ENCODE data around the gene CNP.
"Not testable (repeated sequence)": the region's sequence is repeated elsewhere in the genome, so short reads cannot be mapped to it uniquely, and the experiment has no call there.

CNP gene

DNA sequence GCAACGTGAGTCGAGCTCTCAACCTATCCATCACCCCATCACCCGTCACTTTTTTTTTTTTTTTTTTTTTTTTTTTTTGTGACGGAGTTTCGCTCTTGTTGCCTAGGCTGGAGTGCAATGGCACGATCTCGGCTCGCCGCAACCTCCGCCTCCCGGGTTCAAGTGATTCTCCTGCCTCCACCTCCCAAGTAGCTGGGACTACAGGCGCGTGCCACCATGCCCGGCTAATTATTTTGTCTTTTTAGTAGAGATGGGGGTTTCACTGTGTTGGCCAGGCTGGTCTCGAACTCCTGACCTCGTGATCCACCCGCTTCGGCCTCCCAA lies 35.8 kb upstream of the CNP start:
- H3K36me3 ChIP-seq (ENCODE audit: control insufficient read depth, insufficient read depth, low read length); H3K9ac ChIP-seq (ENCODE audit: low read length); H3K4me1 ChIP-seq (ENCODE audit: control insufficient read depth, insufficient read depth, low read length); H3K27ac ChIP-seq (ENCODE audit: low read depth, low read length); H3K27me3 ChIP-seq (ENCODE audit: control insufficient read depth, insufficient read depth, low read length): not testable (repeated sequence)
- H3K4me3 ChIP-seq (ENCODE audit: low read length) = peak overlapping the region; percentile 66

DNA sequence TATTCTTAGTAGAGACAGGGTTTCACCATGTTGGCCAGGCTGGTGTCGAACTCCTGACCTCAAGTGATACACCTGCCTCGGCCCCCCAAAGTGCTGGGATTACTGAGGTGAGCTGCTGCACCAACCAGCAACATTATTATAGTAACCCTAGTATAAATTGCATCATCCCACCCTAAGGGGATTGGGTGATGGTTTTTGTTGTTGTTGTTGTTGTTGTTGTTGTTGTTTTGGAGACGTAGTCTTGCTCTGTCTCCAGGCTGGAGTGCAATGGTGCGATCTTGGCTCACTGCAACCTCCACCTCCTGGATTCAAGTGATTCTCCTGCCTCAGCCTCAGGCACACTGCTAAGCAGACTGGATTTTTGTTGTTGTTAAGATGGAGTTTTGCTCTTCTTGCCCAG lies 34.9 kb upstream of the CNP start:
- not testable (repeated sequence) for H3K27me3 ChIP-seq (ENCODE audit: control insufficient read depth, insufficient read depth, low read length)

DNA sequence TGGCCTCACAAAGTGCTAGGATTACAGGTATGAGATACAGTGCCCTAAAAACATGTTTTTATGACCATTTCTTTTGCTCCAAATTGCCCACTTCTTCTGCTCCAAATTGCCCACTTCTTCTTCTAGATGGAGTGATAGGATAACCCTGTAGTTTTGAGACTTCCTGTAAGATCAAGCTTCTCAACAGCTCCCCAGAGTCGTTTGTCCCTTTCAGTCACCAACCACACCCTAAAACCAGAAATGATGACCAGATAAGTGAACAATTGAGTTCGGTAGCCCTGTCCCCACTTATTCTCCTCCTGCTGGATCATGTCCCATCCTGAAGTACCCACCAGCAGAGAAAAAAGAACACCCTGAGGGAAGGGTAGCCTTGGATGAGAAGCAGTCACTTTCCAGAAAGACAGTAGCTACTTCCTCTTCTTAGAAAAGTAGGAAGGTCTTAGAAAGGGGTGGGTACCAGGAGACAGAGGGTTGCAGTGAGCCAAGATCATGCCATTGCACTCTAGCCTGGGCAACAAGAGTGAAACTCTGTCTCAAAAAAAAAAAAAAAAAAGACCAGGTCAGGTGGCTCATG lies 33.7 kb upstream of the CNP start:
- no peak overlapping the region for H3K4me3 ChIP-seq (ENCODE audit: low read length)
- H3K27me3 ChIP-seq (ENCODE audit: control insufficient read depth, insufficient read depth, low read length) = no peaks in the 10 kb centered on the region
- peaks cover 3% of the 10 kb centered on the region for H3K36me3 ChIP-seq (ENCODE audit: control insufficient read depth, insufficient read depth, low read length)
- peaks cover 5% of the 10 kb centered on the region for H3K4me1 ChIP-seq (ENCODE audit: control insufficient read depth, insufficient read depth, low read length)
- no peak overlapping the region for H3K9ac ChIP-seq (ENCODE audit: low read length)
- no peak overlapping the region for H3K27ac ChIP-seq (ENCODE audit: low read depth, low read length)

More for the DNA sequence above, 34.9 kb upstream of the CNP start:
- not testable (repeated sequence) for H3K4me1 ChIP-seq (ENCODE audit: control insufficient read depth, insufficient read depth, low read length); H3K27ac ChIP-seq (ENCODE audit: low read depth, low read length); H3K9ac ChIP-seq (ENCODE audit: low read length); H3K4me3 ChIP-seq (ENCODE audit: low read length); H3K36me3 ChIP-seq (ENCODE audit: control insufficient read depth, insufficient read depth, low read length)

DNA sequence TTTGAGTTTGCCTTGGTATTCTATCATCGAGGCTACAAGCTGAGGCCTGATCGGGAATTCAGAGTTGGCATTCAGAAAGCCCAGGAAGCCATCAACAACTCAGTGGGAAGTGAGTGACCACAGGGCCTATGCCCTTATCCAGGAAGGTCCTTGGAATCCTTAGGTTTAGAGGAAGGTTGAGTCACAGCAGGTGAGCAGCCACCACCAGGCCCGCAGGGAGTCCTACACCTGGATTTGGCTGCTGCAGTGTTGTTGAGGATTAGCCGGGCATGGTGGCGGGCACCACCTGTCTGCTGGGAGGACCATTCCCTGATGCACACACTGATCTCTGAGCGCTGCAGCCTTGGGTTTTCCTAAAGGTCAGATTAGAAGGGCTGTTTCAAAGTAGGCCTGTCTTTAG lies 31.0 kb upstream of the CNP start:
- H3K4me3 ChIP-seq (ENCODE audit: low read length) = no peak overlapping the region
- no peaks in the 10 kb centered on the region for H3K27me3 ChIP-seq (ENCODE audit: control insufficient read depth, insufficient read depth, low read length)
- H3K9ac ChIP-seq (ENCODE audit: low read length) = no peak overlapping the region
- no peaks in the 10 kb centered on the region for H3K4me1 ChIP-seq (ENCODE audit: control insufficient read depth, insufficient read depth, low read length)
- no peak overlapping the region for H3K27ac ChIP-seq (ENCODE audit: low read depth, low read length)
- H3K36me3 ChIP-seq (ENCODE audit: control insufficient read depth, insufficient read depth, low read length) = peaks cover 3% of the 10 kb centered on the region

- Histone ChIP-seq H3K4me3 (ENCODE audit: low read length) (no peak overlapping the region), H3K4me1 (ENCODE audit: control insufficient read depth, insufficient read depth, low read length) (no peaks in the 10 kb centered on the region), H3K27ac (ENCODE audit: low read depth, low read length) (no peak overlapping the region), H3K36me3 (ENCODE audit: control insufficient read depth, insufficient read depth, low read length) (peaks cover 3% of the 10 kb centered on the region), H3K9ac (ENCODE audit: low read length) (no peak overlapping the region), H3K27me3 (ENCODE audit: control insufficient read depth, insufficient read depth, low read length) (no peaks in the 10 kb centered on the region)
Measured at GRCh38 chr17:41937970-41938954, 28.3 kb upstream of the CNP start.

DNA sequence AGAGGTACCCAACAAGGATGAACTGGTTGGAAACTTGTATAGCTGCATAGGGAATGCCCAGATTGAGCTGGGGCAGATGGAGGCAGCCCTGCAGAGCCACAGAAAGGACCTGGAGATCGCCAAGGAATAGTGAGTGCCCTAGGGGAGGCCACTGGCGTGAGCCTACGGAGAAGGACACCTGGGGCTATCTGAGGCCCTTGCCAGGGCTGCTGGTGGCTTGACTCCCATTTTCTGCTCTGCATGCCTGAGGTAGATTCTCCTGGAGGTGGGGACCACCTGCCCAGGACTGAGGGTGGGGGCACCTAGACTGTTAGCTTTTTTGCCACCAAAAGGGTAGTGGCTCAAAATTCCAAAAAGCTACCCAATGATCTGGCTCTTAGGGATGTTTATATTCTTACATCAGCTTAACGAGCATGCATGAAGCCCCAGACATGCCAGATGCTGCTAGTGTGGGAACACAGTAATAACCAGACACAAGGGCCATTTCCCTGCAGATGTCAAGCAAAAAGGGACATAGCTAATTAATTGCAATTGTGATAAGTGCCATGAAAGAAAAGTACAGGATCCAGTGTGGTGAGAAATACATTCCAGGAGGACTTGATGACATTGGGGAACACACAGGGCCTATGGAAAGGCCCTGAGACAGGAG lies 27.4 kb upstream of the CNP start:
- H3K9ac ChIP-seq (ENCODE audit: low read length) = no peak overlapping the region
- no peaks in the 10 kb centered on the region for H3K27me3 ChIP-seq (ENCODE audit: control insufficient read depth, insufficient read depth, low read length)
- no peak overlapping the region for H3K27ac ChIP-seq (ENCODE audit: low read depth, low read length)
- H3K4me3 ChIP-seq (ENCODE audit: low read length) = no peak overlapping the region
- peaks cover 3% of the 10 kb centered on the region for H3K36me3 ChIP-seq (ENCODE audit: control insufficient read depth, insufficient read depth, low read length)
- no peaks in the 10 kb centered on the region for H3K4me1 ChIP-seq (ENCODE audit: control insufficient read depth, insufficient read depth, low read length)

DNA sequence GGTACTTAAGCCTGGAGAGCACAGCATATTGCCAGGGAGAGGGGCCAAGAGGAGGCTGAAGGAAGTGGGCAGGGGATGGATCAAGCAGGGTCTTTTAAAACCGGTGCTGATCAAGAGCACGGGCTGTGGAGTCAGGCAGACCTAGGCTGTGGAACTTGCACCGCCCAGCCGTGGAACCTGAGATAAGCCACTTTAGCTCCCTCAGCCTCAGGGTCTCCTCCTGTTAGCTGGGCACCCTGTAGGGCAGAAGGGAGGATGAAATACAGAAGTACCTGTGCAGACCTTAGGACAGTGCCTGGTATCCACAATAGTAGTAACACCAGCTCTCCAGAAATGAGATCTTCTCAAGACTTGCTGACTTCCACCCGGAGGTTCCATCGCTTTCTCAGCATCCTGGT lies 26.9 kb upstream of the CNP start:
- peaks cover 3% of the 10 kb centered on the region for H3K36me3 ChIP-seq (ENCODE audit: control insufficient read depth, insufficient read depth, low read length)
- H3K27me3 ChIP-seq (ENCODE audit: control insufficient read depth, insufficient read depth, low read length) = no peaks in the 10 kb centered on the region
- no peak overlapping the region for H3K4me3 ChIP-seq (ENCODE audit: low read length)
- H3K4me1 ChIP-seq (ENCODE audit: control insufficient read depth, insufficient read depth, low read length) = no peaks in the 10 kb centered on the region
- H3K9ac ChIP-seq (ENCODE audit: low read length) = no peak overlapping the region
- H3K27ac ChIP-seq (ENCODE audit: low read depth, low read length) = no peak overlapping the region

DNA sequence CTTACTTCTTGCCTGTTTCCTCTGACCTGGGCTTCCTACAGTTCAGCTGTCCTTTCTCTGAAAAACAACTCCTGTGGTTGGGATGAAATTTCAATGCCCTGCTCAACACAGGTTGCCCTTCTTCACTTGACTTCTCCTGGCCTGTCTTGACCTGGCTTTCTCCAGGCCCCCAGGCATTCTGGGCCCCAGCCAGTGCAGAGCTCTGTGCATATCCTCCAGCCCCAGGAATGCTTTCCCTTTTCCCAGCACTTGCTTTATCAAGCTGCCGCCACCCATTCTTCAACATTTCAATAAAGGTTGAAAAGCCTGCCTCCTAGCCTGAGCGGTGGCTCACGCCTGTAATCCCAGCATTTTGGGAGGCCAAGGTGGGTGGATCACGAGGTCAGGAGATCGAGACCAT lies 25.4 kb upstream of the CNP start:
- no peak overlapping the region for H3K4me3 ChIP-seq (ENCODE audit: low read length)
- no peaks in the 10 kb centered on the region for H3K4me1 ChIP-seq (ENCODE audit: control insufficient read depth, insufficient read depth, low read length)
- no peak overlapping the region for H3K27ac ChIP-seq (ENCODE audit: low read depth, low read length)
- H3K27me3 ChIP-seq (ENCODE audit: control insufficient read depth, insufficient read depth, low read length) = no peaks in the 10 kb centered on the region
- no peak overlapping the region for H3K9ac ChIP-seq (ENCODE audit: low read length)
- no peaks in the 10 kb centered on the region for H3K36me3 ChIP-seq (ENCODE audit: control insufficient read depth, insufficient read depth, low read length)

GRCh38 chr17:41942626-41943373 lies 23.8 kb upstream of the CNP start:
- Histone ChIP-seq H3K4me1 (ENCODE audit: control insufficient read depth, insufficient read depth, low read length) (no peaks in the 10 kb centered on the region), H3K27me3 (ENCODE audit: control insufficient read depth, insufficient read depth, low read length) (no peaks in the 10 kb centered on the region), H3K9ac (ENCODE audit: low read length) (no peak overlapping the region), H3K36me3 (ENCODE audit: control insufficient read depth, insufficient read depth, low read length) (no peaks in the 10 kb centered on the region), H3K4me3 (ENCODE audit: low read length) (no peak overlapping the region), H3K27ac (ENCODE audit: low read depth, low read length) (no peak overlapping the region)

DNA sequence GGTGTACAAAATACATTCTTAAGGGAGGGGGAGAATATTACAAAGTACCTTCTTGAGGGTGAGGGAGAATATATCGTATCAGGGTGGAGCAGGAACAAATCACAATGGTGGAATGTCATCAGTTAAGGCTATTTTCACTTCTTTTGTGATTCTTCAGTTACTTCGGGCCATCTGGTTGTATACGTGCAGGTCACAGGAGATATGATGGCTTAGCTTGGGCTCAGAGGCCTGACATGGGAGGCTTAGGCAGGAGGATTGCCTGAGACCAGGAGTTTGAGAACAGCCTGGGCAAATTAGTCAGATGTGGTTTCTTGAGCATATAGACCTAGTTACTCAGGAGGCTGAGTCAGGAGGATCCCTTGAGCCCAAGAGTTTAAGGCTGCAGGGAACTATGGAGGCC lies 23.1 kb upstream of the CNP start:
- no peak overlapping the region for H3K9ac ChIP-seq (ENCODE audit: low read length)
- no peak overlapping the region for H3K27ac ChIP-seq (ENCODE audit: low read depth, low read length)
- H3K27me3 ChIP-seq (ENCODE audit: control insufficient read depth, insufficient read depth, low read length) = no peaks in the 10 kb centered on the region
- no peak overlapping the region for H3K4me3 ChIP-seq (ENCODE audit: low read length)
- H3K36me3 ChIP-seq (ENCODE audit: control insufficient read depth, insufficient read depth, low read length) = no peaks in the 10 kb centered on the region
- no peaks in the 10 kb centered on the region for H3K4me1 ChIP-seq (ENCODE audit: control insufficient read depth, insufficient read depth, low read length)

- H3K27me3 ChIP-seq (ENCODE audit: control insufficient read depth, insufficient read depth, low read length) = no peaks in the 10 kb centered on the region
- no peak overlapping the region for H3K27ac ChIP-seq (ENCODE audit: low read depth, low read length)
- no peaks in the 10 kb centered on the region for H3K36me3 ChIP-seq (ENCODE audit: control insufficient read depth, insufficient read depth, low read length)
- H3K4me1 ChIP-seq (ENCODE audit: control insufficient read depth, insufficient read depth, low read length) = no peaks in the 10 kb centered on the region
- no peak overlapping the region for H3K9ac ChIP-seq (ENCODE audit: low read length)
- H3K4me3 ChIP-seq (ENCODE audit: low read length) = no peak overlapping the region
Measured at GRCh38 chr17:41944943-41945342, 21.7 kb upstream of the CNP start.

DNA sequence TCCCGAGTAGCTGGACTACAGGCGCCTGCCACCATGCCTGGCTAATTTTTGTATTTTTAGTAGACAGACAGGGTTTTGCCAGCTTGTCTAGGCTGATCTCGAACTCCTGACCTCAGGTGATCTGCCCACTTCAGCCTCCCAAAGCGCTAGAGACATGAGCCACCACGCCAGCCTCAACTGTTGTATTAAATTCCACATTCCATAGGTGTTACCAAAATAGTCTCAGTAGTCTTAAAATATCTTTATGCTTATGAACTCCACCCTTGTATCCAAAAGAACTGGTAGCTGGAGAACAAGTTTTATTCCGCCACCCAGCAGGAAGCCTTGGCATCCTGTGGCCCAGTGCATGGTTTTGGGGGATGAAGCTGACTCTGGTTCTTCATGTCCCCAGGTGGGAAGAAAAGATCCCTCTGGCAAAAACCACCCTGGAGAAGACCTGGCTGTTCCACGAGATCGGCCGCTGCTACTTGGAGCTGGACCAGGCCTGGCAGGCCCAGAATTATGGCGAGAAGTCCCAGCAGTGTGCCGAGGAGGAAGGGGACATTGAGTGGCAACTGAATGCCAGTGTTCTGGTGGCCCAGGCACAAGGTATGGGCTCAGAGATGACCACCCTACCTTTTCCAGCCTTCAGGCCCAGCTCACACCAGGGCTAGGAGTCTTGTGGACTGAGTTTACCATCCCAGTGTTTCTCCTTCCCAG lies 17.7 kb upstream of the CNP start:
- no peaks in the 10 kb centered on the region for H3K27me3 ChIP-seq (ENCODE audit: control insufficient read depth, insufficient read depth, low read length)
- H3K36me3 ChIP-seq (ENCODE audit: control insufficient read depth, insufficient read depth, low read length) = no peaks in the 10 kb centered on the region
- no peak overlapping the region for H3K4me3 ChIP-seq (ENCODE audit: low read length)
- no peak overlapping the region for H3K9ac ChIP-seq (ENCODE audit: low read length)
- no peak overlapping the region for H3K27ac ChIP-seq (ENCODE audit: low read depth, low read length)
- H3K4me1 ChIP-seq (ENCODE audit: control insufficient read depth, insufficient read depth, low read length) = no peaks in the 10 kb centered on the region

Measured in rectal smooth muscle tissue (tissue), 1 donor.